Lower lobe of right lung (tissue), 2 donors: ENCODE results near the gene UTP3. TPM values are rescaled to one million over a fixed set of nuclear protein-coding genes. Genes with fewer than 3 reads are reported as not detected.
A peak's percentile ranks its signal among the peaks of the same experiment; 100 is the strongest.
"Not testable (repeated sequence)": the region's sequence is repeated elsewhere in the genome, so short reads cannot be mapped to it uniquely, and the experiment has no call there.

ENCODE experiments used
- ATAC-seq, 2 donors: fragments of 200-7000 bp; cut with Tn5 transposase; one replicate each; pipeline ENCODE4 v1.9.1; 2020 to 2022; ENCODE audit warnings: mild to moderate bottlenecking in 2 of 2, moderate library complexity in 2 of 2
- DNase-seq: peaks from one replicate; pipeline ENCODE4 v3.0.0-alpha.2; 2020
- H3K27ac ChIP-seq: fragments of 200-600 bp; one replicate; pipeline ENCODE4 v1.8.0; 2022
- H3K27me3 ChIP-seq: fragments of 200-600 bp; one replicate; pipeline ENCODE4 v1.8.0; 2022; ENCODE audit warnings: low read depth
- H3K36me3 ChIP-seq: fragments of 200-600 bp; one replicate; pipeline ENCODE4 v1.8.0; 2022; ENCODE audit warnings: mild to moderate bottlenecking
- H3K4me1 ChIP-seq: fragments of 200-600 bp; one replicate; pipeline ENCODE4 v1.8.0; 2022
- H3K4me3 ChIP-seq: fragments of 200-600 bp; one replicate; pipeline ENCODE4 v1.8.0; 2022; ENCODE audit warnings: mild to moderate bottlenecking
- H3K9me3 ChIP-seq: fragments of 200-600 bp; one replicate; pipeline ENCODE4 v1.8.0; 2022
- CTCF ChIP-seq: fragments of 200-600 bp; IDR thresholded peaks from one replicate; pipeline ENCODE4 v1.8.0; 2022; ENCODE audit warnings: antibody characterized with exemption, mild to moderate bottlenecking
- intact Hi-C: fragments of 100-400 bp; cut with DNase I; formaldehyde crosslinking; loops from one replicate; pipeline ENCODE4 v1.11.0; 2022
- total RNA-seq: library from RNA; stranded (reverse); fragmentation: NEBNext Ultra II Directional; extraction: Animal tissue kit (Norgen Biotek cat#: 25700); gene quantifications from one replicate; pipeline ENCODE4 v1.2.1, GENCODE V29; 2021
- donor health status: DM: no; HTN: yes; CAD: no; lungs with severe emphysema.

The UTP3 gene
- total RNA-seq, 1 donor from 2014 or later, result 28.8 TPM

GRCh38 chr4:70724463-70724862 is 36.1 kb downstream of the UTP3 start:
- no peak for TF ChIP-seq CTCF
- H3K4me1 ChIP-seq, result peaks cover 9% of the 10 kb centered on the region
- intact Hi-C loops, result no loop called here

GRCh38 chr4:70725633-70726032 is 37.3 kb downstream of the UTP3 start:
- no peak for TF ChIP-seq CTCF
- intact Hi-C loops, result no loop called here
- H3K27me3 ChIP-seq, result no peaks in the 10 kb centered on the region
- no peak overlapping the region for H3K27ac ChIP-seq
- H3K36me3 ChIP-seq, result no peaks in the 10 kb centered on the region
- H3K4me1 ChIP-seq, result peaks cover 5% of the 10 kb centered on the region
- no peak overlapping the region for H3K4me3 ChIP-seq
- ATAC-seq (no peak), DNase-seq (no peak)
- H3K9me3 ChIP-seq, result no peaks in the 10 kb centered on the region

More at GRCh38 chr4:70724463-70724862, 36.1 kb downstream of the UTP3 start:
- H3K36me3 ChIP-seq, result no peaks in the 10 kb centered on the region
- DNase-seq (no peak), ATAC-seq (no peak)
- no peaks in the 10 kb centered on the region for H3K9me3 ChIP-seq
- no peak overlapping the region for H3K27ac ChIP-seq
- no peaks in the 10 kb centered on the region for H3K27me3 ChIP-seq
- H3K4me3 ChIP-seq, result no peak overlapping the region

GRCh38 chr4:70726515-70726914 is 38.2 kb downstream of the UTP3 start:
- H3K9me3 ChIP-seq, H3K36me3 ChIP-seq, intact Hi-C loops, H3K27me3 ChIP-seq, H3K4me3 ChIP-seq, H3K4me1 ChIP-seq, H3K27ac ChIP-seq, DNase-seq, ATAC-seq: not testable (repeated sequence)

GRCh38 chr4:70728091-70728490 is 39.8 kb downstream of the UTP3 start:
- ATAC-seq (peak; percentile 48 to 73), DNase-seq (no peak)
- Histone ChIP-seq H3K27ac (no peak overlapping the region), H3K4me1 (peaks cover 5% of the 10 kb centered on the region), H3K27me3 (no peaks in the 10 kb centered on the region), H3K9me3 (no peaks in the 10 kb centered on the region), H3K4me3 (no peak overlapping the region), H3K36me3 (no peaks in the 10 kb centered on the region)
- TF ChIP-seq CTCF, result no peak
- intact Hi-C loops, result no loop called here

GRCh38 chr4:70732878-70733277 is 44.5 kb downstream of the UTP3 start:
- H3K27me3 ChIP-seq, H3K27ac ChIP-seq, ATAC-seq, intact Hi-C loops, H3K4me3 ChIP-seq, H3K36me3 ChIP-seq, H3K9me3 ChIP-seq, DNase-seq: not testable (repeated sequence)
- peaks cover 34% of the 10 kb centered on the region for H3K4me1 ChIP-seq

- H3K36me3 ChIP-seq, result no peaks in the 10 kb centered on the region
- H3K27ac ChIP-seq, result peak overlapping the region; percentile 68
- ATAC-seq (peak; percentile 89 to 90), DNase-seq (no peak)
- no peaks in the 10 kb centered on the region for H3K9me3 ChIP-seq
- peak overlapping the region; percentile 48 for H3K4me3 ChIP-seq
- TF ChIP-seq CTCF, result no peak
- intact Hi-C loops, result no loop called here
- peaks cover 29% of the 10 kb centered on the region for H3K4me1 ChIP-seq
- H3K27me3 ChIP-seq, result no peaks in the 10 kb centered on the region
Measured at GRCh38 chr4:70734168-70734954, 46.0 kb downstream of the UTP3 start.
